Thyroid gland (tissue), 4 donors: ENCODE data around the gene ANKRD12.

Source experiments
- POLR2A ChIP-seq, 2 donors: fragments of 450-650 bp; IDR thresholded peaks; one replicate each; pipeline ENCODE4 v1.6.1; 2017; ENCODE audit warnings: antibody characterized with exemption in 2 of 2, mild to moderate bottlenecking in 2 of 2, moderate library complexity in 1 of 2
- TF ChIP-seq, protein P1 (sequence below), 6 experiments: fragments of 200-600 bp in 3 of 6; fragments of 450-650 bp in 3 of 6; sonication (generic) in 3 of 6; IDR thresholded peaks; one replicate each; pipeline ENCODE4 v1.5.1; 2016 to 2019; ENCODE audit warnings: antibody characterized with exemption in 6 of 6, mild to moderate bottlenecking in 2 of 6, inconsistent platforms in 1 of 6, moderate library complexity in 1 of 6

DNA sequence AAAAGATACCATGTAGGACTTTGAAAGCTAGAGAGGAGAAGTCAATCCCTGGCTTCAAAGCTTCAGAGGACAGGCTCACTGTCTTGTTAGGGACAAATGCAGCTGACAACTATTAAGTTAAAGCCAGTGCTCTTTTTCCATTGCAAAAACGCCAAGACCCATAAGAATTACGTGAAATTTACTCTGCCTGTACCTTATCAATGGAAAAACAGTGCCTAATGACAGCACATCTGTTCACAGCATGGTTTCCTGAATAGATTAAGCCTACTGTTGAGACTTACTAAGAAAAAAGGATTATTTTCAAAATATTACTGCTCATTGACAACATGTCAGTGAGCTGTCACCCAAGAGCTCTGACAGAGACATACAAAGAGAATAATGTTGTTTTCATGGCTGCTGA, 52.9 kb downstream of the ANKRD12 start:
- TF ChIP-seq, protein P1, sequence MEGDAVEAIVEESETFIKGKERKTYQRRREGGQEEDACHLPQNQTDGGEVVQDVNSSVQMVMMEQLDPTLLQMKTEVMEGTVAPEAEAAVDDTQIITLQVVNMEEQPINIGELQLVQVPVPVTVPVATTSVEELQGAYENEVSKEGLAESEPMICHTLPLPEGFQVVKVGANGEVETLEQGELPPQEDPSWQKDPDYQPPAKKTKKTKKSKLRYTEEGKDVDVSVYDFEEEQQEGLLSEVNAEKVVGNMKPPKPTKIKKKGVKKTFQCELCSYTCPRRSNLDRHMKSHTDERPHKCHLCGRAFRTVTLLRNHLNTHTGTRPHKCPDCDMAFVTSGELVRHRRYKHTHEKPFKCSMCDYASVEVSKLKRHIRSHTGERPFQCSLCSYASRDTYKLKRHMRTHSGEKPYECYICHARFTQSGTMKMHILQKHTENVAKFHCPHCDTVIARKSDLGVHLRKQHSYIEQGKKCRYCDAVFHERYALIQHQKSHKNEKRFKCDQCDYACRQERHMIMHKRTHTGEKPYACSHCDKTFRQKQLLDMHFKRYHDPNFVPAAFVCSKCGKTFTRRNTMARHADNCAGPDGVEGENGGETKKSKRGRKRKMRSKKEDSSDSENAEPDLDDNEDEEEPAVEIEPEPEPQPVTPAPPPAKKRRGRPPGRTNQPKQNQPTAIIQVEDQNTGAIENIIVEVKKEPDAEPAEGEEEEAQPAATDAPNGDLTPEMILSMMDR (IDR thresholded peaks at IDR 0.05), result no peak
- TF ChIP-seq POLR2A (IDR thresholded peaks at IDR 0.05), result no peak
